Pancreas (tissue), 10 donors: Measurements from ENCODE around the gene PARP14. TPM values are rescaled to one million over a fixed set of nuclear protein-coding genes. Genes with fewer than 3 reads are reported as not detected.
A peak's percentile ranks its signal among the peaks of the same experiment; 100 is the strongest.

Experiments
- ATAC-seq, 4 donors: fragments of 200-7000 bp; cut with Tn5 transposase; one replicate each; pipeline versions ENCODE4 v1.8.0 to v1.9.1; 2020; ENCODE audit warnings: mild to moderate bottlenecking in 4 of 4, moderate library complexity in 4 of 4
- DNase-seq, 6 donors: peaks; one replicate each; pipeline ENCODE4 v3.0.0-alpha.2; 2020
- FAIRE-seq: peaks from 2 replicates; lab custom pipeline; 2012; peaks lifted over from hg19 to GRCh38; lab: Jason Lieb, UNC
- H3K27ac ChIP-seq, 4 donors: fragments of 200-600 bp; sonication (generic); 1 replicate in 3 of 4; 2 replicates in 1 of 4; pipeline versions ENCODE4 v1.5.0 to v1.8.0; 2020
- H3K27me3 ChIP-seq, 4 donors: fragments of 200-600 bp; one replicate each; pipeline ENCODE4 v1.8.0; 2021
- H3K36me3 ChIP-seq, 3 donors: fragments of 200-600 bp; sonication (generic) in 1 of 3; one replicate each; pipeline versions ENCODE4 v1.5.0 to v1.8.0; 2020 to 2021
- H3K4me1 ChIP-seq, 3 donors: fragments of 200-600 bp; one replicate each; pipeline ENCODE4 v1.8.0; 2021
- H3K4me3 ChIP-seq, 4 donors: fragments of 200-600 bp; sonication (generic) in 2 of 4; one replicate each; pipeline versions ENCODE4 v1.5.0 to v1.8.0; 2020 to 2021
- H3K9me3 ChIP-seq, 4 donors: fragments of 200-600 bp; one replicate each; pipeline ENCODE4 v1.8.0; 2021
- CTCF ChIP-seq, 4 donors: fragments of 200-600 bp; sonication (generic) in 3 of 4; IDR thresholded peaks; one replicate each; pipeline versions ENCODE4 v1.5.0 to v1.8.0; 2021; ENCODE audit warnings: antibody characterized with exemption in 4 of 4
- WGBS, 2 donors: extraction: QIAGEN DNeasy Blood & Tissue Kit; methylation state at CpG; one replicate each; pipeline ENCODE4 v1.1.7; 2013; 5-methylcytosine and 5-hydroxymethylcytosine counted together
- intact Hi-C, 3 donors: fragments of 100-400 bp; cut with DNase I; formaldehyde crosslinking; loops; one replicate each; pipeline versions ENCODE4 v1.11.1 to v1.14.2; 2022
- polyA plus RNA-seq, 2 donors: library from polyadenylated mRNA; stranded (reverse); fragments of 200-250 nt; gene quantifications; one replicate each; pipeline ENCODE4 v1.2.3, GENCODE V29; 2013
- total RNA-seq, 6 donors: library from RNA; stranded (reverse); fragmentation: NEBNext Ultra II Directional in 4 of 6; extraction: Animal tissue kit (Norgen Biotek cat#: 25700) in 4 of 6; gene quantifications; one replicate each; pipeline versions ENCODE4 v1.2.1 to v1.2.4, GENCODE V29; 2021 to 2023
- donor health status: healthy with polysubstance abuse.
- donor health status: DM: no; HTN: no; CAD: no; lungs with moderate emphysema.
- donor health status: DM: no; HTN: no; CAD: no.
- donor health status: control.
- donor health status: control.
- donor health status: Bipolar disorder and iron deficiency.
- donor health status: DM: yes; HTN: yes; CAD: no.
- donor health status: DM: no; HTN: no; CAD: no.
- donor health status: DM: no; HTN: no; CAD: no.
- donor health status: DM: yes; HTN: yes; CAD: no.

PARP14 gene, protein sequence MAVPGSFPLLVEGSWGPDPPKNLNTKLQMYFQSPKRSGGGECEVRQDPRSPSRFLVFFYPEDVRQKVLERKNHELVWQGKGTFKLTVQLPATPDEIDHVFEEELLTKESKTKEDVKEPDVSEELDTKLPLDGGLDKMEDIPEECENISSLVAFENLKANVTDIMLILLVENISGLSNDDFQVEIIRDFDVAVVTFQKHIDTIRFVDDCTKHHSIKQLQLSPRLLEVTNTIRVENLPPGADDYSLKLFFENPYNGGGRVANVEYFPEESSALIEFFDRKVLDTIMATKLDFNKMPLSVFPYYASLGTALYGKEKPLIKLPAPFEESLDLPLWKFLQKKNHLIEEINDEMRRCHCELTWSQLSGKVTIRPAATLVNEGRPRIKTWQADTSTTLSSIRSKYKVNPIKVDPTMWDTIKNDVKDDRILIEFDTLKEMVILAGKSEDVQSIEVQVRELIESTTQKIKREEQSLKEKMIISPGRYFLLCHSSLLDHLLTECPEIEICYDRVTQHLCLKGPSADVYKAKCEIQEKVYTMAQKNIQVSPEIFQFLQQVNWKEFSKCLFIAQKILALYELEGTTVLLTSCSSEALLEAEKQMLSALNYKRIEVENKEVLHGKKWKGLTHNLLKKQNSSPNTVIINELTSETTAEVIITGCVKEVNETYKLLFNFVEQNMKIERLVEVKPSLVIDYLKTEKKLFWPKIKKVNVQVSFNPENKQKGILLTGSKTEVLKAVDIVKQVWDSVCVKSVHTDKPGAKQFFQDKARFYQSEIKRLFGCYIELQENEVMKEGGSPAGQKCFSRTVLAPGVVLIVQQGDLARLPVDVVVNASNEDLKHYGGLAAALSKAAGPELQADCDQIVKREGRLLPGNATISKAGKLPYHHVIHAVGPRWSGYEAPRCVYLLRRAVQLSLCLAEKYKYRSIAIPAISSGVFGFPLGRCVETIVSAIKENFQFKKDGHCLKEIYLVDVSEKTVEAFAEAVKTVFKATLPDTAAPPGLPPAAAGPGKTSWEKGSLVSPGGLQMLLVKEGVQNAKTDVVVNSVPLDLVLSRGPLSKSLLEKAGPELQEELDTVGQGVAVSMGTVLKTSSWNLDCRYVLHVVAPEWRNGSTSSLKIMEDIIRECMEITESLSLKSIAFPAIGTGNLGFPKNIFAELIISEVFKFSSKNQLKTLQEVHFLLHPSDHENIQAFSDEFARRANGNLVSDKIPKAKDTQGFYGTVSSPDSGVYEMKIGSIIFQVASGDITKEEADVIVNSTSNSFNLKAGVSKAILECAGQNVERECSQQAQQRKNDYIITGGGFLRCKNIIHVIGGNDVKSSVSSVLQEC (N-terminal part only)
- total RNA-seq (10 to 100 TPM in 5 of 6 donors, 1 to 10 TPM in 1; 7.6 to 27.7 (median 13.4) TPM), polyA plus RNA-seq (10 to 100 TPM in 1 of 2 donors, 1 to 10 TPM in 1; 7.2 to 11.3 TPM)

DNA sequence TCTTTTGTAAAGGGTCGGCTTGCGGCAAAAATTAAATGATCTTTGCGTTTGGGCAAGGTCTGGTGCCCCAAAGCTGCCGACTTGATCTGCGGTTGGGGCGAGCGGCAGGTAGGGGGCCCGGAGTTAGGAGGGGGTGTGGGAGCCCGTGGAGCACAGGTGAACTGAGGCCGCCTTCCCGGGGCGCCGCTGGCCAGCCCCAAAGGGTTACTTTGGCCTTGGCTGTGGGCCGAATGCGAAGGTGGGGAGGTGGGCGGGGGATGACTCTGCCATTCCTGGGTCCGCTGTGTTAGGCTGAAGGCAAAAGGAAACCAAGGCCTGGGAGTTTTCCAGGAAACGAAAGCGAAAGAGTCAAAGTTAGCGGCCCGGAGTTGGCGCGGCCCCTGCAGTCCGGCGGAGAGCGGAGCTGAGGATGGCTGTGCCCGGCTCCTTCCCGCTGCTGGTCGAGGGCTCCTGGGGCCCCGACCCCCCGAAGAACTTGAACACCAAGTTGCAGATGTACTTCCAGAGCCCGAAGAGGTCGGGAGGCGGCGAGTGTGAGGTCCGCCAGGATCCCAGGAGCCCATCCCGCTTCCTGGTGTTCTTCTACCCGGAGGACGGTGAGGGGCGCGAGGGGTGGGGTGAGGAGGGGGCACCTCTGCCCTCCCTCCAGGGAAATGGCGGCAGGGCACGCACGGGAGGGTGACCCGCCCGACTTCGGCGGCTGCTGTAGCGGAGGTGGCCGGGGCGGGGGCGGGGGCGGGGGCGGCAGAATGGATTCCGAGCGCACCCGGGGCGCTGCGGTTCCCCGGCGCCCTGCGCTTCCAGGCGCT lies at the start of gene PARP14:
PARP14 (plus strand) TSS at position 365 of the 809 bp plus-strand sequence; CDS start at position 410, 45 bp downstream.
- intact Hi-C loops: loop anchor here in 1 of 3 donors (5.0 to 10.0 kb wide), 2 partner anchors 118 to 286 kb away; partner anchors contain the start of genes DTX3L and PARP9
- DNase-seq (peak; percentile 73 to 84 (median 79)), ATAC-seq (peak; percentile 80 to 89 (median 84)), FAIRE-seq (no peak)
- Histone ChIP-seq H3K27ac (peak within 1 kb of the TSS; percentile 74 to 96 (median 88)), H3K27me3 (no peaks in the 10 kb centered on the region), H3K36me3 (no peaks in the 10 kb centered on the region), H3K4me1 (peaks cover 0 to 16% (median 0%) of the 10 kb centered on the region in 3 donors), H3K4me3 (peak within 1 kb of the TSS; percentile 58 to 88 (median 74)), H3K9me3 (no peaks in the 10 kb centered on the region)
- 0% methylated on average over 63 of the region's 63 CpGs for WGBS, 2 donors
- no peak for TF ChIP-seq CTCF (IDR thresholded peaks at IDR 0.05)

- no peak for ATAC-seq
- 70 to 80% methylated on average over 5 of the region's 5 CpGs for WGBS, 2 donors
Measured at GRCh38 chr3:122635789-122636188, 44.9 kb upstream of the PARP14 start.

GRCh38 chr3:122636697-122637096 lies 43.9 kb upstream of the PARP14 start:
- H3K36me3 ChIP-seq: no peaks in the 10 kb centered on the region
- no peaks in the 10 kb centered on the region for H3K27me3 ChIP-seq
- H3K4me3 ChIP-seq: no peak overlapping the region
- 37 to 43% methylated on average over 3 of the region's 3 CpGs for WGBS, 2 donors
- peaks cover 0 to 6% (median 0%) of the 10 kb centered on the region in 3 donors for H3K4me1 ChIP-seq
- H3K27ac ChIP-seq: no peak overlapping the region
- no peak for FAIRE-seq
- intact Hi-C loops: no loop called here
- H3K9me3 ChIP-seq: no peaks in the 10 kb centered on the region
- ATAC-seq: no peak
- no peak for TF ChIP-seq CTCF (IDR thresholded peaks at IDR 0.05)
- DNase-seq: no peak

More at GRCh38 chr3:122635789-122636188, 44.9 kb upstream of the PARP14 start:
- H3K9me3 ChIP-seq: no peaks in the 10 kb centered on the region
- H3K36me3 ChIP-seq: no peaks in the 10 kb centered on the region
- DNase-seq (no peak), FAIRE-seq (no peak)
- intact Hi-C loops: no loop called here
- TF ChIP-seq CTCF (IDR thresholded peaks at IDR 0.05): no peak
- H3K27me3 ChIP-seq: no peaks in the 10 kb centered on the region
- H3K27ac ChIP-seq: no peak overlapping the region
- no peak overlapping the region for H3K4me3 ChIP-seq
- peaks cover 0 to 6% (median 0%) of the 10 kb centered on the region in 3 donors for H3K4me1 ChIP-seq

GRCh38 chr3:122640437-122640999 lies 40.1 kb upstream of the PARP14 start:
- Histone ChIP-seq H3K27me3 (no peaks in the 10 kb centered on the region), H3K36me3 (no peaks in the 10 kb centered on the region), H3K9me3 (no peaks in the 10 kb centered on the region), H3K4me3 (no peak overlapping the region), H3K27ac (no peak overlapping the region), H3K4me1 (peaks cover 0 to 6% (median 0%) of the 10 kb centered on the region in 3 donors)
- FAIRE-seq (no peak), ATAC-seq (peak in 2 of 4 donors; percentile 80 to 83), DNase-seq (no peak)
- TF ChIP-seq CTCF (IDR thresholded peaks at IDR 0.05): no peak
- intact Hi-C loops: no loop called here
